Muscle of back (tissue), 11 donors: ENCODE results near the gene QRICH2. TPM values are rescaled to one million over a fixed set of nuclear protein-coding genes. Genes with fewer than 3 reads are reported as not detected.
"Not testable (repeated sequence)": the region's sequence is repeated elsewhere in the genome, so short reads cannot be mapped to it uniquely, and the experiment has no call there.

Source experiments
- DNase-seq, 3 donors: peaks; one replicate each; pipeline versions ENCODE4 v3.0.0 to v3.0.0-alpha.2; 2013
- polyA plus RNA-seq, 10 donors: library from polyadenylated mRNA; unstranded; fragments of 120-200 nt; gene quantifications; one replicate each; pipeline ENCODE4 v1.2.1, GENCODE V29; 2013; ENCODE audit not compliant: insufficient read length in 10 of 10

Gene QRICH2
- polyA plus RNA-seq, 10 donors, result 2.1 to 4.7 (median 3.4) TPM

- peak in 2 of 3 donors; percentile 61 to 62 for DNase-seq
Measured at GRCh38 chr17:76268015-76268749, 39.9 kb downstream of the QRICH2 start.

- not testable (repeated sequence) for DNase-seq
Measured at GRCh38 chr17:76267581-76268001, 40.5 kb downstream of the QRICH2 start.

- DNase-seq, result no peak
Measured at GRCh38 chr17:76267051-76267576, 41.0 kb downstream of the QRICH2 start.

- peak in 1 of 3 donors; percentile 61 for DNase-seq
Measured at GRCh38 chr17:76266244-76266938, 41.7 kb downstream of the QRICH2 start.

- DNase-seq, result peak in 2 of 3 donors; percentile 62 to 82
Measured at GRCh38 chr17:76265624-76266243, 42.3 kb downstream of the QRICH2 start.

GRCh38 chr17:76264755-76265623 is 43.1 kb downstream of the QRICH2 start, which contains the start of gene UBALD2:
Gene UBALD2 (plus strand): TSS chr17:76265348. CDS start chr17:76265506, 158 bp downstream.
- DNase-seq, result peak; percentile 99 to 100 (median 100)

- no peak for DNase-seq
Measured at GRCh38 chr17:76264425-76264754, 43.7 kb downstream of the QRICH2 start.

- no peak for DNase-seq
Measured at GRCh38 chr17:76263896-76264295, 44.2 kb downstream of the QRICH2 start.

GRCh38 chr17:76262732-76263344 is 45.2 kb downstream of the QRICH2 start:
- no peak for DNase-seq

- DNase-seq, result no peak
Measured at GRCh38 chr17:76261421-76262215, 46.5 kb downstream of the QRICH2 start.

- no peak for DNase-seq
Measured at GRCh38 chr17:76260669-76261068, 47.4 kb downstream of the QRICH2 start.

GRCh38 chr17:76260220-76260619 is 47.9 kb downstream of the QRICH2 start:
- DNase-seq, result no peak

- not testable (repeated sequence) for DNase-seq
Measured at GRCh38 chr17:76256430-76257050, 51.5 kb downstream of the QRICH2 start.

GRCh38 chr17:76255801-76256429 is 52.2 kb downstream of the QRICH2 start:
- no peak for DNase-seq

GRCh38 chr17:76254275-76254674 is 53.8 kb downstream of the QRICH2 start:
- DNase-seq, result no peak

- no peak for DNase-seq
Measured at GRCh38 chr17:76253841-76254240, 54.2 kb downstream of the QRICH2 start.

- DNase-seq, result not testable (repeated sequence)
Measured at GRCh38 chr17:76252967-76253766, 54.9 kb downstream of the QRICH2 start.
